ENCODE data around the gene LGALS7. TPM values are rescaled to one million over a fixed set of nuclear protein-coding genes. Genes with fewer than 3 reads are reported as not detected.
"Not testable (repeated sequence)": the region's sequence is repeated elsewhere in the genome, so short reads cannot be mapped to it uniquely, and the experiment has no call there.

LGALS7 gene
- total RNA-seq, 2 experiments from 2014 or later, result not detected

DNA sequence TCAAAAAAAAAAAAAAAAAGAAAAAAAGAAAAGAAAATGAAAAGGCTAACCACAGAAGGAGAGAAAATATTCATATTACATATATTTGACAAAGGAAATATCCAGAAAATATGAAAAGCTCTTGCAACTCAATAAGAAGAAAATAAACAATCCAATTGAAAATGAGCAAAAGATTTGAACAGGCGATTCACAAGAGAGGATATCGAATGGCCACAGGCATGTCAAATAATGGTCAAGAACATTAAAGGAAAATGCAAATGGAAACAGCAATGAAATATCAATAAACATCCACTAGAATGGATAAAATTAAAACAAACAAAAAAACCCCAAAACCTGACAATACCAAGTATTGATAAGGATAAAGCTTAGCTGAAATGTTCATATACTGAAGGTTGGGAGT lies 8.1 kb downstream of the LGALS7 start:
- POLR2A ChIA-PET, result no interaction called here
- Mint-ChIP-seq H3K9me3 (no peaks in the 10 kb centered on the region), H3K4me3 (no peak overlapping the region), H3K27me3 (no peaks in the 10 kb centered on the region), H3K36me3 (ENCODE audit: low read depth) (no peaks in the 10 kb centered on the region), H3K4me1 (ENCODE audit: low read depth) (peaks cover 5% of the 10 kb centered on the region), H3K27ac (no peak overlapping the region)
- TF ChIP-seq, protein P1, sequence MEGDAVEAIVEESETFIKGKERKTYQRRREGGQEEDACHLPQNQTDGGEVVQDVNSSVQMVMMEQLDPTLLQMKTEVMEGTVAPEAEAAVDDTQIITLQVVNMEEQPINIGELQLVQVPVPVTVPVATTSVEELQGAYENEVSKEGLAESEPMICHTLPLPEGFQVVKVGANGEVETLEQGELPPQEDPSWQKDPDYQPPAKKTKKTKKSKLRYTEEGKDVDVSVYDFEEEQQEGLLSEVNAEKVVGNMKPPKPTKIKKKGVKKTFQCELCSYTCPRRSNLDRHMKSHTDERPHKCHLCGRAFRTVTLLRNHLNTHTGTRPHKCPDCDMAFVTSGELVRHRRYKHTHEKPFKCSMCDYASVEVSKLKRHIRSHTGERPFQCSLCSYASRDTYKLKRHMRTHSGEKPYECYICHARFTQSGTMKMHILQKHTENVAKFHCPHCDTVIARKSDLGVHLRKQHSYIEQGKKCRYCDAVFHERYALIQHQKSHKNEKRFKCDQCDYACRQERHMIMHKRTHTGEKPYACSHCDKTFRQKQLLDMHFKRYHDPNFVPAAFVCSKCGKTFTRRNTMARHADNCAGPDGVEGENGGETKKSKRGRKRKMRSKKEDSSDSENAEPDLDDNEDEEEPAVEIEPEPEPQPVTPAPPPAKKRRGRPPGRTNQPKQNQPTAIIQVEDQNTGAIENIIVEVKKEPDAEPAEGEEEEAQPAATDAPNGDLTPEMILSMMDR (IDR thresholded peaks at IDR 0.05), result no peak
- DNase-seq, result no peak
- intact Hi-C loops (cut with micrococcal nuclease), result no loop called here
- CTCF ChIA-PET, result no interaction called here
- no peak for ATAC-seq

DNA sequence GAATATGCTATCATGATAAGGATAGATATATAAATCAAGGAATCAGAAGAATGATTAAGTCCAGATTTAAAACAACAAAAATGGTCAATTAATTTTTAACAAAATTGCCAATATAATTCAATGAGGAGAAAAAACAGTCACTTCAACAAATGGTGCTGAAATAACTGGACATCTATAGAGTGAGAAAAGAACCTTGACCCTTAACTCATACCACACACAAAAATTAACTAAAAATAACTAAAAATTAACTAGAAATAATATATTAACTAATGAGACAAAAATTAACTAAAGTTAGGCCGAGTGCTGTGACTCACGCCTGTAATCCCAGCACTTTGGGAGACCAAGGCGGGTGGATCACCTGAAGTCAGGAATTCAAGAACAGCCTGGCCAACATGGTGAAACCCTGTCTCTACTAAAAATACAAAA lies 9.5 kb downstream of the LGALS7 start:
- TF ChIP-seq, protein P1 (IDR thresholded peaks at IDR 0.05), result no peak
- Mint-ChIP-seq H3K27ac (no peak overlapping the region), H3K9me3 (no peaks in the 10 kb centered on the region), H3K27me3 (no peaks in the 10 kb centered on the region), H3K4me1 (ENCODE audit: low read depth) (no peaks in the 10 kb centered on the region), H3K36me3 (ENCODE audit: low read depth) (no peaks in the 10 kb centered on the region), H3K4me3 (no peak overlapping the region)
- DNase-seq (no peak), ATAC-seq (no peak)
- CTCF ChIA-PET, result no interaction called here
- POLR2A ChIA-PET, result no interaction called here
- intact Hi-C loops (cut with micrococcal nuclease), result no loop called here

DNA sequence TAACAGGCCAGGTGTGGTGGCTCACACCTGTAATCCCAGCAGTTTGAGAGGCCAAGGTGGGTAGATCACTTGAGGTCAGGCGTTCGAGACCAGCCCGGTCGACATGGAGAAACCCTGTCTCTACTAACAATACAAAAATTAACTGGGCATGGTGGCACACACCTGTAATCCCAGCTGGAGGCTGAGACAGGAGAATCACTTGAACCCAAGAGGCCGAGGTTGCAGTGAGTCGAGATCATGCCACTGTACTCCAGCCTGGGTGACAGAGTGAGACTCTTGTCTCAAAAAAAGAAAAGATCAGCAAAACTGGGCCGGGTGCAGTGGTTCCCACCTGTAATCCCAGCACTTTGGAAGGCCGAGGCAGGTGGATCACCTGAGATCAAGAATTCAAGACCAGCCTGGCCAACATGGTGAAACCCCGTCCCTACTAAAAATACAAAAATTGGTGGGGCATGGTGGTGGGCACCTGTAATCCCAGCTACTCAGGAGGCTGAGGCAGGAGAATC lies 11.4 kb downstream of the LGALS7 start:
- not testable (repeated sequence) for H3K4me3 Mint-ChIP-seq

DNA sequence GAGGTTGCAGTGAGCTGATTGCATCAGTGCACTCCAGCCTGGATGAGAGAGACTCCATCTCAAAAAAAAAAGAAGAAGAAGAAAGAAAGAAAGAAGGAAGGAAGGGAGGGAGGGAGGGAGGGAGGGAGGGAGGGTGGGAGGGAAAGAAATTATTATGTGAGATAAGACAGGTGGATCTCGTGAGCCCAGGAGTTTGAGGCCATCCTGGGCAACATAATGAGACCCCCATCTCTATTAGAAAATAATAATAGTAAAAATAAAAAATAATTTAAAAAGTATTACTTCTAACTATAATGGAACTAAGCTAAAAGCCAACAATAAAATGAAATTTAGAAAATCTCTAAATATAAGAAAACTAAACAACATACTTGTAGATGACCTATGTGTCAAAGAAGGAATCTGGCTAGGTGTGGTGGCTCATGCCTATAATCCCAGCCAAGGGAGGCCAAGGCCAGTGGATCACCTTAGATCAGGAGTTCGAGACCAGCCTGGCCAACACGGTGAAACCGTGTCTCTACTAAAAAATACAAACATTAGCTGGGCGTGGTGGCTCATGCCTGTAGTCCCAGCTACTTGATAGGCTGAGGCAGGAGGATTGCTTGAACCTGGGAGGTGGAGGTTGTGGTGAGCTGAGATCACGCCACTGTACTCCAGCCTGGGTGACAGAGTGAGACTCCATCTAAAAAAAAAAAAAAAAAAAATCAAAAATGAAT lies 12.4 kb downstream of the LGALS7 start:
- H3K4me1 Mint-ChIP-seq (ENCODE audit: low read depth); H3K27me3 Mint-ChIP-seq; intact Hi-C loops (cut with micrococcal nuclease); H3K4me3 Mint-ChIP-seq; DNase-seq; ATAC-seq; H3K36me3 Mint-ChIP-seq (ENCODE audit: low read depth); H3K27ac Mint-ChIP-seq; H3K9me3 Mint-ChIP-seq: not testable (repeated sequence)
- ChIA-PET POLR2A (interaction anchor here (0.6 kb wide), 1 partner anchor 183 kb away, joined by 3 read pairs; no protein-coding TSS in a partner anchor), CTCF (interaction anchor here (0.6 to 2.3 kb wide), 4 partner anchors 8 to 169 kb away, joined by 3 to 16 read pairs (median 3); partner anchors contain the start of genes MRPS12 and SARS2)

More for the DNA sequence above, 11.4 kb downstream of the LGALS7 start:
- H3K36me3 Mint-ChIP-seq (ENCODE audit: low read depth); intact Hi-C loops (cut with micrococcal nuclease); H3K4me1 Mint-ChIP-seq (ENCODE audit: low read depth); H3K27ac Mint-ChIP-seq; DNase-seq; H3K27me3 Mint-ChIP-seq; ATAC-seq; H3K9me3 Mint-ChIP-seq; POLR2A ChIA-PET: not testable (repeated sequence)
- CTCF ChIA-PET, result interaction anchor here (0.6 to 2.3 kb wide), 2 partner anchors 8 to 73 kb away, joined by 3 to 16 read pairs; no protein-coding TSS in a partner anchor

- no peak overlapping the region for H3K27ac Mint-ChIP-seq
- TF ChIP-seq, protein P1 (IDR thresholded peaks at IDR 0.05), result no peak
- H3K27me3 Mint-ChIP-seq, result no peaks in the 10 kb centered on the region
- no peaks in the 10 kb centered on the region for H3K9me3 Mint-ChIP-seq
- no peaks in the 10 kb centered on the region for H3K36me3 Mint-ChIP-seq (ENCODE audit: low read depth)
- intact Hi-C loops (cut with micrococcal nuclease), result no loop called here
- no peak for DNase-seq
- H3K4me1 Mint-ChIP-seq (ENCODE audit: low read depth), result no peaks in the 10 kb centered on the region
- ATAC-seq, result no peak
- ChIA-PET POLR2A (no interaction called here), CTCF (interaction anchor here (1.2 to 2.3 kb wide), 2 partner anchors 10 to 52 kb away, joined by 3 to 16 read pairs; no protein-coding TSS in a partner anchor)
- H3K4me3 Mint-ChIP-seq, result no peak overlapping the region
Measured at GRCh38 chr19:38759590-38760003, 13.7 kb downstream of the LGALS7 start.

GRCh38 chr19:38754196-38754595 lies 19.1 kb downstream of the LGALS7 start:
- intact Hi-C loops (cut with micrococcal nuclease); H3K9me3 Mint-ChIP-seq; H3K27me3 Mint-ChIP-seq; ATAC-seq; H3K4me3 Mint-ChIP-seq; H3K36me3 Mint-ChIP-seq (ENCODE audit: low read depth); H3K4me1 Mint-ChIP-seq (ENCODE audit: low read depth); CTCF ChIA-PET; H3K27ac Mint-ChIP-seq; DNase-seq: not testable (repeated sequence)
- POLR2A ChIA-PET, result interaction anchor here (0.6 to 1.2 kb wide), 2 partner anchors 9 to 137 kb away, joined by 3 read pairs; partner anchors contain the start of gene MAP4K1

- DNase-seq; H3K4me3 Mint-ChIP-seq; H3K9me3 Mint-ChIP-seq; POLR2A ChIA-PET; H3K27me3 Mint-ChIP-seq; H3K36me3 Mint-ChIP-seq (ENCODE audit: low read depth); CTCF ChIA-PET; ATAC-seq; intact Hi-C loops (cut with micrococcal nuclease); H3K27ac Mint-ChIP-seq; H3K4me1 Mint-ChIP-seq (ENCODE audit: low read depth): not testable (repeated sequence)
Measured at GRCh38 chr19:38753783-38754182, 19.5 kb downstream of the LGALS7 start.

Measured in activated CD8-positive, alpha-beta T cell treated with anti-CD3 and anti-CD28 coated beads for 36 hours (primary cell).